Spleen (tissue), 11 donors: Measurements from ENCODE around the gene RINL. TPM values are rescaled to one million over a fixed set of nuclear protein-coding genes. Genes with fewer than 3 reads are reported as not detected.

Experiments used
- DNase-seq: peaks from one replicate; pipeline ENCODE4 v3.0.0-alpha.2; 2020
- H3K27ac ChIP-seq, 8 donors: fragments of 200-600 bp; sonication (generic) in 7 of 8; 1 replicate in 4 of 8; 2 replicates in 4 of 8; pipeline versions ENCODE4 v1.5.0 to v1.8.0; 2016 to 2021; ENCODE audit warnings: inconsistent platforms in 4 of 8, mild to moderate bottlenecking in 4 of 8, moderate library complexity in 1 of 8
- H3K27me3 ChIP-seq, 7 donors: fragments of 200-600 bp; sonication (generic) in 6 of 7; replicated peaks in 1 of 7; 1 replicate in 4 of 7; 2 replicates in 3 of 7; pipeline versions ENCODE4 v1.5.0 to v1.8.0; 2016 to 2021; ENCODE audit warnings: inconsistent platforms in 3 of 7, mild to moderate bottlenecking in 1 of 7
- H3K36me3 ChIP-seq, 6 donors: fragments of 200-600 bp; sonication (generic) in 5 of 6; 1 replicate in 4 of 6; 2 replicates in 2 of 6; pipeline versions ENCODE4 v1.5.0 to v1.8.0; 2016 to 2021; ENCODE audit warnings: inconsistent platforms in 2 of 6
- H3K4me1 ChIP-seq, 6 donors: fragments of 200-600 bp; sonication (generic) in 5 of 6; 1 replicate in 3 of 6; 2 replicates in 3 of 6; pipeline versions ENCODE4 v1.5.0 to v1.8.0; 2016 to 2021; ENCODE audit warnings: inconsistent platforms in 3 of 6
- H3K4me3 ChIP-seq, 8 donors: fragments of 200-600 bp; sonication (generic) in 7 of 8; 1 replicate in 4 of 8; 2 replicates in 4 of 8; pipeline versions ENCODE4 v1.5.0 to v1.8.0; 2016 to 2021; ENCODE audit warnings: inconsistent platforms in 4 of 8, mild to moderate bottlenecking in 4 of 8, moderate library complexity in 2 of 8
- H3K9me3 ChIP-seq, 8 donors: fragments of 200-600 bp; sonication (generic) in 7 of 8; 1 replicate in 4 of 8; 2 replicates in 4 of 8; pipeline versions ENCODE4 v1.5.0 to v1.8.0; 2016 to 2021; ENCODE audit warnings: inconsistent platforms in 4 of 8
- POLR2A ChIP-seq, 3 donors: fragments of 450-650 bp; IDR thresholded peaks; one replicate each; pipeline ENCODE4 v1.5.1; 2017; ENCODE audit warnings: antibody characterized with exemption in 3 of 3, mild to moderate bottlenecking in 1 of 3
- POLR2AphosphoS5 ChIP-seq, 3 donors: sonication (generic); formaldehyde crosslinking; IDR thresholded peaks; one replicate each; pipeline ENCODE4 v1.5.1; 2017; ENCODE audit warnings: antibody characterized with exemption in 3 of 3
- WGBS, 5 donors: extraction: QIAGEN DNeasy Blood & Tissue Kit in 3 of 5; methylation state at CpG; one replicate each; pipeline versions ENCODE4 v1.1.5 to v1.1.7; 2013 to 2018; 5-methylcytosine and 5-hydroxymethylcytosine counted together
- intact Hi-C: fragments of 100-400 bp; cut with DNase I; formaldehyde crosslinking; loops from one replicate; pipeline ENCODE4 v1.15.0; 2023; ENCODE audit warnings: low total_unique reads
- polyA plus RNA-seq, 3 donors: library from polyadenylated mRNA; stranded (reverse); fragments of 200-250 nt; gene quantifications; one replicate each; pipeline ENCODE4 v1.2.1, GENCODE V29; 2013
- total RNA-seq, 7 donors: library from RNA; depleted of rRNA in 3 of 7; stranded (reverse); fragments of >200 nt in 3 of 7; fragmentation: NEBNext Ultra II Directional in 4 of 7; extraction: Animal tissue kit (Norgen Biotek cat#: 25700) in 4 of 7; gene quantifications; one replicate each; pipeline versions ENCODE4 v1.1.0 to v1.2.1, GENCODE V29; 2016 to 2021
- TF ChIP-seq, protein P1 (sequence below), 11 experiments: fragments of 200-600 bp in 7 of 11; fragments of 450-650 bp in 4 of 11; sonication (generic) in 4 of 11; IDR thresholded peaks in 8 of 11; conservative IDR thresholded peaks in 3 of 11; 1 replicate in 7 of 11; 2 replicates in 4 of 11; pipeline versions ENCODE4 v1.4.0 to v1.8.0; 2016 to 2021; ENCODE audit warnings: antibody characterized with exemption in 11 of 11, inconsistent platforms in 4 of 11, mild to moderate bottlenecking in 1 of 11
- donor health status: healthy with polysubstance abuse.
- donor health status: DM: no; HTN: no; CAD: no; lungs with moderate emphysema.
- donor health status: DM: no; HTN: no; CAD: no.
- donor health status: Bipolar disorder and iron deficiency.
- donor health status: healthy.
- donor health status: DM: no; HTN: no; CAD: no.
- donor health status: DM: yes; HTN: yes; CAD: no.

The RINL gene
- total and polyA plus RNA-seq, 10 donors: 14.5 to 42.5 (median 27.0) TPM

DNA sequence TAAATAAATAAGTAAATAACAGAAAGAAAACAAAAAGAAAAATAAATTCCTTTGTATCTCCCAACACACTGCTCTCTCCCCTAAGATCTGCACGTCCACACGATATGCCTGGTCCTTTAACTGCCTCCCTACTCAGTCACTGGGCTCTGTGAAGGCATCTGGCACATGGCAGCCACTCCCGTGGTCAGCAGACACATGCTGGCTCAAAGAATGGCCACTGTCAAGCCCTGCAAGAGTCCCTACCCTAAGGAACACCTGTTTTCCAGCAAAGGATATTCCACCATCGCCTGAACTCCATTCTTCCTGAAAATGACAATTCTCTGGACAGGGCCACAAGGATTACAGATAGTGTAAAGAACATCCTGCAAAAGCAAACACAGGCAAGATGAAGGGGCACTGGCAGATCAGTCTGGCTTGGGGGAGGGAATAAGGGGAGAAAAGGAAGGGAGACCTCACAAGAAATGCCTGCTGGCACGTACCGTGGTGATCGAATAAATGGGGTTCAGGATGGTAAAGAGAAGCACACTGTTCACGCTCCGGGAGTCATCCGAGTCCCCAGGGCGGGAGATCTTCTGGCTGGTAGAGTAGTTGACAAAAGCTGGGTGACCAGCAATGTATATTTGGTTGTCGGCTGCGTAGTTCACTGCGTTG, 32.6 kb downstream of the RINL start:
- intact Hi-C loops: no loop called here
- H3K36me3 ChIP-seq: peaks cover 2 to 83% (median 74%) of the 10 kb centered on the region in 6 donors
- TF ChIP-seq, protein P1, sequence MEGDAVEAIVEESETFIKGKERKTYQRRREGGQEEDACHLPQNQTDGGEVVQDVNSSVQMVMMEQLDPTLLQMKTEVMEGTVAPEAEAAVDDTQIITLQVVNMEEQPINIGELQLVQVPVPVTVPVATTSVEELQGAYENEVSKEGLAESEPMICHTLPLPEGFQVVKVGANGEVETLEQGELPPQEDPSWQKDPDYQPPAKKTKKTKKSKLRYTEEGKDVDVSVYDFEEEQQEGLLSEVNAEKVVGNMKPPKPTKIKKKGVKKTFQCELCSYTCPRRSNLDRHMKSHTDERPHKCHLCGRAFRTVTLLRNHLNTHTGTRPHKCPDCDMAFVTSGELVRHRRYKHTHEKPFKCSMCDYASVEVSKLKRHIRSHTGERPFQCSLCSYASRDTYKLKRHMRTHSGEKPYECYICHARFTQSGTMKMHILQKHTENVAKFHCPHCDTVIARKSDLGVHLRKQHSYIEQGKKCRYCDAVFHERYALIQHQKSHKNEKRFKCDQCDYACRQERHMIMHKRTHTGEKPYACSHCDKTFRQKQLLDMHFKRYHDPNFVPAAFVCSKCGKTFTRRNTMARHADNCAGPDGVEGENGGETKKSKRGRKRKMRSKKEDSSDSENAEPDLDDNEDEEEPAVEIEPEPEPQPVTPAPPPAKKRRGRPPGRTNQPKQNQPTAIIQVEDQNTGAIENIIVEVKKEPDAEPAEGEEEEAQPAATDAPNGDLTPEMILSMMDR (IDR thresholded peaks at IDR 0.05 in 8 of 11, conservative IDR thresholded peaks at IDR 0.05 in 3 of 11): no peak
- TF ChIP-seq POLR2A (IDR thresholded peaks at IDR 0.05) (no peak), POLR2AphosphoS5 (IDR thresholded peaks at IDR 0.05) (peak in 1 of 3 donors; percentile 10)
- H3K4me1 ChIP-seq: peaks cover 47 to 90% (median 86%) of the 10 kb centered on the region in 6 donors
- WGBS, 5 donors: 85 to 95% (median 93%) methylated on average over 14 of the region's 14 CpGs
- peak; percentile 37 for DNase-seq
- H3K4me3 ChIP-seq: no peak overlapping the region
- peak overlapping the region in 5 of 8 donors; percentile 27 to 100 (median 99) for H3K27ac ChIP-seq
- no peaks in the 10 kb centered on the region for H3K9me3 ChIP-seq
- no peaks in the 10 kb centered on the region for H3K27me3 ChIP-seq

DNA sequence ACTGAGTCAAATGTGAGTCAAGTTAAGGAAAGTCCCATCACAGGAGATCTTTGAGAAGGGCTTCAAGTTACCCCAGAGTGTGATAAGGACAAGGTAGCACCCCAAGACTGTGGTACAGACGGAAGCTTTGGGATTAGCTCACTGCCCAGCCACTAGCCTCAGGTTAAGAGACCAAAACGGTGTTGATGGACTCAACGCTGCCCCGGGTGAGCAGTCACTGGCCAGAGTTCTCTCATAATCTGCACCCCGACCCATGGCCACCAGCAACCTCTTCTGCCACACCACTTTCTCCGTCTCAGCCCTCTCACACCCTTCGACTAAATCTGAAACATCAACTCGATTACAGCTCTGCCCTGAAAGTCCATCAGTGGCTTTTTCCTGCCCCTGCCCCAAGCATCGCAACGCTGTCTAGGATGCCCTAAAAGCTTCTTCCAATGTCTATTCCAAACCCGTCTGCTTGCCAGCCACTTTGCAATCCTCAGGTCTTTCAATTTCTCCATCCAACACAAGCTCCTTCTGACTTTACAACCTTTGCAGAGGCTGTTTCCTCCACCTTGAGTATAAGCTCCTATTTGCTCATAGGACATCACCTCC, 33.9 kb downstream of the RINL start:
- no peaks in the 10 kb centered on the region for H3K9me3 ChIP-seq
- H3K4me1 ChIP-seq: peaks cover 47 to 100% (median 93%) of the 10 kb centered on the region in 6 donors
- intact Hi-C loops: no loop called here
- H3K36me3 ChIP-seq: peaks cover 2 to 97% (median 87%) of the 10 kb centered on the region in 6 donors
- no peaks in the 10 kb centered on the region for H3K27me3 ChIP-seq
- peak; percentile 41 for DNase-seq
- 86 to 90% (median 88%) methylated on average over 11 of the region's 11 CpGs for WGBS, 5 donors
- no peak overlapping the region for H3K4me3 ChIP-seq
- TF ChIP-seq, protein P1 (IDR thresholded peaks at IDR 0.05 in 8 of 11, conservative IDR thresholded peaks at IDR 0.05 in 3 of 11): no peak
- TF ChIP-seq POLR2AphosphoS5 (IDR thresholded peaks at IDR 0.05) (no peak), POLR2A (IDR thresholded peaks at IDR 0.05) (no peak)
- H3K27ac ChIP-seq: peak overlapping the region in 5 of 8 donors; percentile 67 to 99 (median 72)

DNA sequence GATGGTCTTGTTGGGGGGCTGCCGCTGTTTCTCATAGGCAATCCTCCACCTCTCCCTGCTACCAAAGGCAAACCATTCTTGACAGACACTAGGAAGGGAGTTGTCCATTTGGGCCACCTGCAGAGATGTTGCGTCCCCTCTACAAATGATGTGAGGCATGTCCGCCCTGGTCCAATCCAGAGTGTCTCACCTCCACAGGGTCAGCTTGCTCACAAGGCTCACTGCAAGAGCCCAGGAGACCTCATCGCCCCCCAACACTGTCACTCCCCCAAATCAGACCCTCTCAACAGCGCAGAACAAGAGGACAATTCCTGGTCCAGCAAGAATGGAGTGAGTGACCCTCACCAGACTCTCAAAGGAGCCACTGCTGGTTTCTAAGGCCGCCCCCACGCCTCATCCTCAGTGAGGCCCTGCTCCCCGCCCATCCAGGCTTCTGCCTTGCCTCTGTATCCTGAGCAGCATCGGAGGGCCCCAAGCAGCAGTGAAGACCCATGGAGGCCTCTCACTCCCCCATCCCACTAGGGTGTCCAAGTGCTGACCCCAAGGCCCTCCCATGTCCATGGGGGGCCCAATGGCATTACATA, 34.8 kb downstream of the RINL start:
- Histone ChIP-seq H3K27me3 (no peaks in the 10 kb centered on the region), H3K27ac (peak overlapping the region in 6 of 8 donors; percentile 55 to 99 (median 72)), H3K4me1 (peaks cover 43 to 100% (median 86%) of the 10 kb centered on the region in 6 donors), H3K4me3 (peak overlapping the region in 1 of 8 donors; percentile 28), H3K36me3 (peaks cover 6 to 100% (median 94%) of the 10 kb centered on the region in 6 donors), H3K9me3 (no peaks in the 10 kb centered on the region)
- peak; percentile 76 for DNase-seq
- TF ChIP-seq, protein P1 (IDR thresholded peaks at IDR 0.05 in 8 of 11, conservative IDR thresholded peaks at IDR 0.05 in 3 of 11): no peak
- TF ChIP-seq POLR2A (IDR thresholded peaks at IDR 0.05): no peak
- no peak for TF ChIP-seq POLR2AphosphoS5 (IDR thresholded peaks at IDR 0.05)
- WGBS, 5 donors: 90 to 98% (median 96%) methylated on average over 8 to 9 of the region's 9 CpGs
- intact Hi-C loops: no loop called here
